Hepatocyte (in vitro differentiated cells): ENCODE results near the gene TMEM184B.

Experiments
- CTCF ChIP-seq: fragments of 200-600 bp; sonication (generic); IDR thresholded peaks from 2 replicates; pipeline ENCODE4 v1.5.1; 2016; ENCODE audit warnings: antibody characterized with exemption, mild to moderate bottlenecking; ENCODE audit not compliant: poor library complexity
- EZH2 ChIP-seq: fragments of 200-600 bp; sonication (generic); IDR thresholded peaks from 2 replicates; pipeline ENCODE4 v1.6.1; 2016; ENCODE audit warnings: antibody characterized with exemption, mild to moderate bottlenecking, borderline replicate concordance

GRCh38 chr22:38202437-38203089, 70.2 kb downstream of the TMEM184B start:
- TF ChIP-seq CTCF: no peak
- no peak for TF ChIP-seq EZH2
